ENCODE measurements around the gene MAP2K2. TPM values are rescaled to one million over a fixed set of nuclear protein-coding genes. Genes with fewer than 3 reads are reported as not detected.
A peak's percentile ranks its signal among the peaks of the same experiment; 100 is the strongest.

The MAP2K2 gene
- total and polyA plus RNA-seq, 9 of the 15 experiments (the other 6 are each of a cell fraction or from before 2014, with no cell fraction given): 1.0 to 151 (median 58.3) TPM

DNA sequence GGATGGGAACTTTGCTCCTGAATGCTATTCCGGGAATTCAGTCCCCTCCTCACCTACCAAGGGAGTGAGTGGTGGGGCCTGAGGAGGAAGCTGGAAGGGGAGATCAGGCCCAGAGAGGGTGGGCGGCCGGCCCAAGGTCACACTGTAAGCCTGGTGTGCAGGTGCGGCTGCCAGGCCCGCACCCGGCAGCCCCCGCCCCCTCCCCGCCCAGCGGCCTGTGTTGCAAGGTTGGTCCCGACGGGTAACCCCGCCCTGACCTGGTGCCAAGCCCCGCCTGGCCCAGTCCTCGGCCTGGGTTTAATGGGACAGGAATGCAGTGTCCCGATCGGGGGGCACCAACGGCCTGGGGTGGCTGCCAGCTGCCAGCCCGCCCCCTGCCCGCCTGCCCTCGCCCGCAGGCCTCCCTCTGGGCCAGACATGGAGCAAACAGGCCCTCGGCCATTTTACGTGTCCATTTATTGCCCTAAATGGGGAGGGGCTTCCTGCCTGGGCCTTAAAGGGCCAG is 62.7 kb downstream of the MAP2K2 start:
- peaks cover 36 to 77% of the 10 kb centered on the region in 2 experiments; a peak in 4 of 5 replicates for H3K4me1 ChIP-seq (replicated peaks in 1 of 2; ENCODE audit: control insufficient read depth in 2 of 2, insufficient read depth in 2 of 2, low read length in 2 of 2)
- in situ Hi-C loops (cut with MboI) (no loop called here), intact Hi-C loops (cut with micrococcal nuclease) (loop anchor here (10.0 kb wide), 1 partner anchor 124 kb away; the partner anchor contains the start of genes ANKRD24 and SIRT6)
- H2AFZ ChIP-seq (ENCODE audit: low read depth, low read length): no peak overlapping the region
- H3K27me3 ChIP-seq (ENCODE audit: control insufficient read depth in 2 of 2, insufficient read depth in 2 of 2, low read length in 2 of 2): no peaks in the 10 kb centered on the region
- peaks cover 91% of the 10 kb centered on the region for H3K79me2 ChIP-seq (ENCODE audit: control insufficient read depth, insufficient read depth, low read length)
- H3K36me3 ChIP-seq (ENCODE audit: control insufficient read depth, insufficient read depth, low read length): peaks cover 70% of the 10 kb centered on the region; the same call in 2 of the 3 replicates
- H3K9me1 ChIP-seq (ENCODE audit: control insufficient read depth, insufficient read depth, low read length): peaks cover 20% of the 10 kb centered on the region
- peak overlapping the region; percentile 30 to 95; a peak in 3 of 4 replicates for H3K9ac ChIP-seq (ENCODE audit: insufficient read depth in 1 of 2, low read depth in 2 of 2, low read length in 2 of 2)
- H3K4me3 ChIP-seq: no peak overlapping the region
- no TSS peak for BruUV-seq (replicated peaks)
- no peaks in the 10 kb centered on the region for H3K9me3 ChIP-seq (replicated peaks; ENCODE audit: control insufficient read depth, insufficient read depth, low read depth, low read length)
- peak in 1 of 4 experiments; percentile 22 for DNase-seq (ENCODE audit: extremely low read depth in 1 of 4, low spot score in 3 of 4)
- H3K27ac ChIP-seq (ENCODE audit: extremely low read depth, low read depth, low read length): peak overlapping the region; percentile 88; the same call in 2 of the 3 replicates
- no peak for ATAC-seq
- 73% methylated on average over 15 of the region's 23 CpGs for WGBS (ENCODE audit: insufficient coverage, low coverage, missing lambda C conversion rate)
- peak overlapping the region; percentile 66 for H3K4me2 ChIP-seq (ENCODE audit: insufficient read depth, low read length)
- no peak for FAIRE-seq
- H4K20me1 ChIP-seq (replicated peaks; ENCODE audit: control insufficient read depth, insufficient read depth, low read length): peaks cover 62% of the 10 kb centered on the region
- POLR2A ChIA-PET: no interaction called here
- CTCF ChIA-PET (ENCODE audit: low intra/inter-chr PET ratio): interaction anchor here (0.6 kb wide), 1 partner anchor 142 kb away, joined by 3 read pairs; no protein-coding TSS in a partner anchor
- TF ChIP-seq HNRNPLL (IDR thresholded peaks at IDR 0.05; ENCODE audit: low read depth, low read length, poor library complexity, severe bottlenecking) (no peak), ETV1 (tag; conservative IDR thresholded peaks at IDR 0.05; ENCODE audit: low read depth) (no peak), RBFOX2 (IDR thresholded peaks at IDR 0.05; ENCODE audit: low read depth, low read length) (peak; percentile 56), ZNF583 (CRISPR knock-in tag; IDR thresholded peaks at IDR 0.05) (no peak), NCOR1 (IDR thresholded peaks at IDR 0.05) (no peak), ZNF778 (CRISPR knock-in tag; IDR thresholded peaks at IDR 0.05) (no peak), SAFB (IDR thresholded peaks at IDR 0.05; ENCODE audit: borderline replicate concordance, low read depth, low read length) (0 out of 2 replicates have a peak, but pooled peaks have one; percentile 23), ZSCAN32 (CRISPR knock-in tag; IDR thresholded peaks at IDR 0.05) (no peak), HSF4 (CRISPR knock-in tag; IDR thresholded peaks at IDR 0.05; ENCODE audit: borderline replicate concordance) (no peak), CBX1 (IDR thresholded peaks at IDR 0.05; ENCODE audit: low read depth) (0 out of 2 replicates have a peak, but pooled peaks have one; percentile 12), FOXA1 (IDR thresholded peaks at IDR 0.05; ENCODE audit: borderline replicate concordance) (no peak), ZFX (CRISPR knock-in tag; IDR thresholded peaks at IDR 0.05) (no peak), POLR2G (IDR thresholded peaks at IDR 0.05; ENCODE audit: low read depth, low read length) (peak; percentile 37; the same call in 1 of the 2 replicates), POLR2A (conservative IDR thresholded peaks at IDR 0.05) (0 out of 2 replicates have a peak, but pooled peaks have one; percentile 18), RBM22 (IDR thresholded peaks at IDR 0.05; ENCODE audit: low read depth, low read length, poor library complexity, severe bottlenecking) (peak; percentile 76), ELF1 (tag; IDR thresholded peaks at IDR 0.05) (no peak)
- TF ChIP-seq, protein P1, sequence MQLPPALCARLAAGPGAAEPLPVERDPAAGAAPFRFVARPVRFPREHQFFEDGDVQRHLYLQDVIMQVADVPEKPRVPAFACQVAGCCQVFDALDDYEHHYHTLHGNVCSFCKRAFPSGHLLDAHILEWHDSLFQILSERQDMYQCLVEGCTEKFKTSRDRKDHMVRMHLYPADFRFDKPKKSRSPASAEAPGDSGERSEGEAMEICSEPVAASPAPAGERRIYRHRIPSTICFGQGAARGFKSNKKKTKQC (CRISPR knock-in tag; IDR thresholded peaks at IDR 0.05): no peak
- TF ChIP-seq, protein P2, sequence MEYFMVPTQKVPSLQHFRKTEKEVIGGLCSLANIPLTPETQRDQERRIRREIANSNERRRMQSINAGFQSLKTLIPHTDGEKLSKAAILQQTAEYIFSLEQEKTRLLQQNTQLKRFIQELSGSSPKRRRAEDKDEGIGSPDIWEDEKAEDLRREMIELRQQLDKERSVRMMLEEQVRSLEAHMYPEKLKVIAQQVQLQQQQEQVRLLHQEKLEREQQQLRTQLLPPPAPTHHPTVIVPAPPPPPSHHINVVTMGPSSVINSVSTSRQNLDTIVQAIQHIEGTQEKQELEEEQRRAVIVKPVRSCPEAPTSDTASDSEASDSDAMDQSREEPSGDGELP (CRISPR knock-in tag; IDR thresholded peaks at IDR 0.05; ENCODE audit: borderline replicate concordance): no peak
- TF ChIP-seq, protein P3, sequence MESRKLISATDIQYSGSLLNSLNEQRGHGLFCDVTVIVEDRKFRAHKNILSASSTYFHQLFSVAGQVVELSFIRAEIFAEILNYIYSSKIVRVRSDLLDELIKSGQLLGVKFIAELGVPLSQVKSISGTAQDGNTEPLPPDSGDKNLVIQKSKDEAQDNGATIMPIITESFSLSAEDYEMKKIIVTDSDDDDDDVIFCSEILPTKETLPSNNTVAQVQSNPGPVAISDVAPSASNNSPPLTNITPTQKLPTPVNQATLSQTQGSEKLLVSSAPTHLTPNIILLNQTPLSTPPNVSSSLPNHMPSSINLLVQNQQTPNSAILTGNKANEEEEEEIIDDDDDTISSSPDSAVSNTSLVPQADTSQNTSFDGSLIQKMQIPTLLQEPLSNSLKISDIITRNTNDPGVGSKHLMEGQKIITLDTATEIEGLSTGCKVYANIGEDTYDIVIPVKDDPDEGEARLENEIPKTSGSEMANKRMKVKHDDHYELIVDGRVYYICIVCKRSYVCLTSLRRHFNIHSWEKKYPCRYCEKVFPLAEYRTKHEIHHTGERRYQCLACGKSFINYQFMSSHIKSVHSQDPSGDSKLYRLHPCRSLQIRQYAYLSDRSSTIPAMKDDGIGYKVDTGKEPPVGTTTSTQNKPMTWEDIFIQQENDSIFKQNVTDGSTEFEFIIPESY (CRISPR knock-in tag; IDR thresholded peaks at IDR 0.05): peak; percentile 84
- TF ChIP-seq, protein P4, sequence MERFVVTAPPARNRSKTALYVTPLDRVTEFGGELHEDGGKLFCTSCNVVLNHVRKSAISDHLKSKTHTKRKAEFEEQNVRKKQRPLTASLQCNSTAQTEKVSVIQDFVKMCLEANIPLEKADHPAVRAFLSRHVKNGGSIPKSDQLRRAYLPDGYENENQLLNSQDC (CRISPR knock-in tag; IDR thresholded peaks at IDR 0.05): no peak
